ENCODE results near the gene RAF1.
A peak's percentile ranks its signal among the peaks of the same experiment; 100 is the strongest.
"Not testable (repeated sequence)": the region's sequence is repeated elsewhere in the genome, so short reads cannot be mapped to it uniquely, and the experiment has no call there.

Gene RAF1

DNA sequence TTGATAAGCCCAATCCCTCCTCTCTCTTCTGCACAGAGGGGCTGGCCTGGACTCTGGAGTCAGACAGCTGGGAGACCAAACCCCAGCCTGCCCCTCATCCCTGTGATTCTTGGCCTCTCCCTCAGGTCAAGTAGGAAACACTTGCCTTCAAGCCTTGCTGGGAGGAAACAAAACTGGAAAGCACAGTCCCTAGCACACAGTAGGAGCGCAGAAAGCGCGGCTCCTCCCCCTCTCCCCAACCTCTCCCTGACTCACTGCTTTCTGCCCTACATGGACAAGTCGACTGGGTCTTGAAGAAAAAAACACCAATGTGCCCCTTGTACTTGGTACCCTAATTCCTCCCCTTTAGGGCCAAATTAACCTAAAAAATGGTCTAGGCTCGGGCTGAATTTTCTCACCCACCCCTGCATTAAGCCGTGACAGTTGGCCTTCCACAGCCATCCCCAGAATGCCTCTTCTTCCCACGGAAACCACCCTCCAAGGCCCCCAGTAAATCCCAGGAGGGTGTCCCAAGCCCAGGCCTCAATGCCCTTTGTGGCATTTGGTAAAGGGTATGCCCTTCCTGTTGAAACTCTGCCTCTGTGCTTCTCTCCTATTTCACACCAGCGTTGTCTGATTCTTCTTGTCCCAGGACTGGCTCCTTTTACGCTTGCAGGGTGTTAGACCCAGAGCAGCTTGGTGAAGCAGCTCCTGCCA lies 11.3 kb upstream of the RAF1 start:
- DNase-seq (ENCODE audit: low spot score) = no peak

DNA sequence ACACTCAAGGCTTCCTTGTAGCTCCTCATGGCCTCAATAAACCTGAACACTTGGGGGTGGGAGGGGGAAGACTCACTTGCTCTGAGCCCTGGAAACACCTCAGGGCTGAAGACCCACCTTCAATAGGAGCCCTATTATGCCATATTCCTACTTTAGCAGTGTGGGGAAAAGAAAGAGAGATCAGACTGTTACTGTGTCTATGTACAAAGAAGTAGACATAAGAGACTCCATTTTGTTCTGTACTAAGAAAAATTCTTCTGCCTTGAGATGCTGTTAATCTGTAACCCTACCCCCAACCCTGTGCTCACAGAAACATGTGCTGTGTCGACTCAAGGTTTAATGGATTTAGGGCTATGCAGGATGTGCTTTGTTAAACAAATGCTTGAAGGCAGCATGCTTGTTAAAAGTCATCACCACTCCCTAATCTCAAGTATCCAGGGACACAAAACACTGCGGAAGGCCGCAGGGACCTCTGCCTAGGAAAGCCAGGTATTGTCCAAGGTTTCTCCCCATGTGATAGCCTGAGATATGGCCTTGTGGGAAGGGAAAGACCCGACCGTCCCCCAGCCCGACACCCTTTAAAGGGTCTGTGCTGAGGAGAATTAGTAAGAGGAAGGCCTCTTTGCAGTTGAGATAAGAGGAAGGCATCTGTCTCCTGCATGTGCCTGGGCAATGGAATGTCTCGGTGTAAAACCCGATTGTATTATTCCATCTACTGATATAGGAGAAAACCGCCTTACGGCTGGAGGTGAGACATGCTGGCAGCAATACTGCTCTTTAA lies 10.2 kb upstream of the RAF1 start:
- not testable (repeated sequence) for DNase-seq (ENCODE audit: low spot score)

DNA sequence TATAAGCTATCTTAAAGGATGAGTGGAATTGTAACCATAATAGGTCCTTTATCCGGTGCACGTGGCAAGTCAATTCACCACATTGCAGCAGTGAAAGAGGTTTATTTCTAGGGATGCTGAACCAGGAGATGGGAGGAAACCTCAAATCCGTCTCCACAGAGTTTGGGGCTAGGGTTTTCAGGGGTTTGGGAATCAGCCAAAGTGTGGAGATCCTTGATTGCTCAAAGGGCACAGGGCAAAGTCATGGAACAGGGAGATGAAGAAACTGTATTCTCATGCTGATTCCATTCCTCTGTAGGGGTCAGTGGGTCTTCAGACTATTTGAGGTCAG lies 7.2 kb upstream of the RAF1 start:
- no peak for DNase-seq (ENCODE audit: low spot score)

DNA sequence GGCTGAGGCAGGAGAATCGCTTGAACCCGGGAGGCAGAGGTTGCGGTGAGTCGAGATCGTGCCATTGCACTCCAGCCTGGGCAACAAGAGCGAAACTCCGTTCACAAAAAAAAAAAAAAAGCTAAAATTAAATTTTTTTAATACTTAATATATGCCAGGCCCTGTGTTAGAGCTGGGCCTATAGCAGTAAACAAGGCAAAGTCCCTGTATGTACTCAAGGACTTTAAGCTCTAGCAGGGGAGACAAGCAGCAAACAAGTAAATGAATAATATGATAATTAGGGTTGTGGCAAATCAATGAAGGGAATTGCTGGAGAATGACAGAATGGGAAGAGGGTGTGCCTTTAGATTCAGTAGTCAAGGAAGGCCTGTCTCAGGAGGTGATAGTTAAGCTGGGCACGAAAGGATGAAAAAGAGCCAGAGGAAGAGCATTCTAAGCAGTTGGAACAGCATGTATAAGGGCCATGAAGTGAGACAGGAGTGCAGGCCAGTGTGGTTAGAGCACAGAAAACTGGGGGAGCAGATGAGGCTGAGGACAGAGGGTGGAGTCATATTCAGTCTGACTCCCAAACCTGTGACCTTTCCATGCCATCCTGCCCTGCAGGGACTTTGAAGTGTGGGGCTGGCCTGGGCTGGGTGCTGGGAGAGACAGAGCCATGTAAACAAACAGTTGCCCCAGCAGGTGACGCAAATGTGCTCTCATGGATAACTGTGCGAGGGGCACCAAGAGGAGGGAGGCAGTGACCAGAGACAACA lies 6.6 kb upstream of the RAF1 start:
- DNase-seq (ENCODE audit: low spot score) = no peak

DNA sequence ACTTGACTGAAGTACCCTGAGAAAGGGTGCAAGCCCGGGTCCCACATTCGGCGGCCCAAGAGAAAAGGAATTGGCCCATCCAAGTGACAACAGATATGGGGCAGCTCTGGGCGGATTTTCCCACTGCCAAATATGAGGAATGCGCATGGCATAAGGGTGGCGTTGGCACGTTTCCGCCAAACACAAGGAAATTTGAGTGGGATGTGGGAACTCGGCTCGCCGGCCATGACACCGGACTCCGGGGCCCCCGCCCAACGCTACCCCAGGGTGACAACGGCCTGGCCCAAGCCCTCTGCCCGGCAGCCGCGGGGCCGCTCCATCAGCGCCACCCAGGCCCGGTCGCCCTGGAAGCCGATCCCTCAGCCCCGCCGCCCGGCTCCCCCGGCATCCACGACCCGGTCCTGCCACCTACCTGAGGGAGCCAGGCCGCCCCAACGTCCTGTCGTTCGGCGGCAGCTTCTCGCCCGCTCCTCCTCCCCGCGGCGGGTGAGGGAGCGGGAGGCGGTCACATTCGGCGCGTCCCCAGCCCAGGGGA lies 449 bp downstream of the RAF1 start:
- peak; percentile 38 for DNase-seq (ENCODE audit: low spot score)

DNA sequence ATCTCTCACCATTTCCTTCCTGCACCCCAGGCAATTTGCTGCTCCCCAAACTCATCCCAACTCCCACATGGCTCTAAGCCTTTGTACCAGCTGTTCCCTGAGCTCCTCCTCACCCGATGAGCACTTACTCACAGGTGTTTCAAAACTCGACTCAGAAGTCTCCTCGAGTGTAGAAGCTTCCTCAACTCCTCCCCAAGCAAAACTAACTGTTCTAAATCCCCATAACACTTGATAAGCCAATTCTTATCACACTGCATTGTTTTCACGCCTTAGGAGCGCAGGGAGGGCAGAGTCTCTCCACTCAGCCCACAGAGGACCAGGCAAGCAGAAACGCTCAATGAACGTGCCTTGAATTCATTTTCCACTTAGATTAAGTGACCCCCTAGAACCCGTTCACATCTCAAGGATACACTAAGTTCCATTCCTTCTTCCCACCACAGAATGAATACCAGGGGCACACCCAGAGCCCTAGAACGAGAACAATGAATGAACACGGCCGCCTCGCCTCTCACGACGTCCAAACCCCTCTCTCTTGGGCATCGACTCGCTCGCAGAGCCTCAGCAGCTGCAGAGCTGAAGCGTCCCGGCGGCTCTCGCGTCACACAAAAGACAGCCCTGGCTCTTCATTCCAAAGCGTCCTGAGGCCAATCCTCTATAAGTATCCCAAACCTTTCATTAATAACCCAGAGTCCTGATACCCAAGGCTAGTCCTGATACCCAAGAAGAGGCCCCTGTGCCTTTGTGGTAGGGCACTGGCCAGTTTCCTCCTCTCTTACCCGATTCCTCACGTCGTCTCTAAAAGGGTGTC lies 1.1 kb downstream of the RAF1 start:
- DNase-seq (ENCODE audit: low spot score) = peak; percentile 84

DNA sequence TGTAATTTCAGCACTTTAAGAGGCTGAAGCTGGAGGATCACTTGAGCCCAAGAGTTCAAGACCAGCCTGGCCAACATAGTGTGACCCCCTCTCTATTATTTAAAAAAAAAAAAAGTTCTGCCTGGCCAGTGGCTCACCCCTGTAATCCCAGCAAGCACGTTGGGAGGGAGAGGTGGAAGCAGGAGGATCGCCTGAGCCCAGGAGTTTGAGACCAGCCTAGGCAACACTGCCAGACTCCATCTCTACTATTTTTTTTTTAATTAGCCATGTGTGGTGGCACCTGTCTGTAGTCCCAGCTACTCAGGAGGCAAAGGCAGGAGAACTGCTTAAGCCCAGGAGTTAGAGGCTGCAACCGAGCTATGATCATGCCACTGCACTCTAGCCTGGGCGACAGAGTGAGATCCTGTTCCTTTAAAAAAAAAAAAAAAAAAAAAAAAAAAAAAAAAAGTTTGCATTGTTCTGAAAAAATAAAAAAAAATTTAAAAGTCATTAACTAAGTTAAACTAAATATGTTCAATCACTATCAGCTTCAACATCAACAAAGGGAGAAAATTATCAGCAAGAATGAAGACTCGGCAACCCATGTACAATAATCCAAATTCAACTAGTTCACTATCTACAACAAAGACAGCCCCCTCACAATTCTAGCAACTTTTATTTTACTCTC lies 1.9 kb downstream of the RAF1 start:
- no peak for DNase-seq (ENCODE audit: low spot score)

DNA sequence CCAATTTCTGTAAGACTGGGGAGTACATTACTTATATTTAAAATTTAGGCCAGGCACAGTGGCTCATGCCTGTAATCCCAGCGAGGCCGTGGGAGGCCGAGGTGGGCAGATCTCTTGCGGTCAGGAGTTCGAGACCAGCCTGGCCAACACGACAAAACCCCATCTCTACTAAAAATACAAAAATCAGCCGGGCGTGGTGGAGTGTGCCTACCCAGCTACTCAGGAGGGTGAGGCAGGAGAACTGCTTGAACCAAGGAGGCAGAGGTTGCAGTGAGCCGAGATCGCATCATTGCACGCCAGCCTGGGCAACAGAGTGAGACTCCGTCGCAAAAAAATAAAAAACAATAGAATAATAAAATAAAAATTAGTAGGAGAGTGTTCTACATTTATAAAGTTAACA lies 2.5 kb downstream of the RAF1 start:
- not testable (repeated sequence) for DNase-seq (ENCODE audit: low spot score)

DNA sequence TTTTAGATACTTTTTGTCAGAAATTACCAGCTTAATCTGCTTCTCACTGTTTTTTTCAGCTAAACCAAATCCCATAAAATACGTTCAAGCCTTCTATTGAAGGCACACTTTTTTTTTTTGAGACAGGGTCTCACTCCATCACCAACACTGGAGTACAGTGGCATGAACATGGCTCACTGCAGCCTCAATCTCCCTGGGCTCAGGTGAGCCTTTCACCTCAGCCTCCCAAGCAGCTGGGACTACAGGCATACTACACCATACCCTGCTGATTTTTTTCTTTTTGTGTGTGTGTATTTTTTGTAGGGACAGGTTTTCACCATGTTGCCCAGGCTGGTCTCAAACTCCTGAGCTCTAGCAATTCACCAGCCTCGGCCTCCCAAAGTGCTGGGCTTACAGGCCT lies 3.7 kb downstream of the RAF1 start:
- DNase-seq (ENCODE audit: low spot score) = no peak

DNA sequence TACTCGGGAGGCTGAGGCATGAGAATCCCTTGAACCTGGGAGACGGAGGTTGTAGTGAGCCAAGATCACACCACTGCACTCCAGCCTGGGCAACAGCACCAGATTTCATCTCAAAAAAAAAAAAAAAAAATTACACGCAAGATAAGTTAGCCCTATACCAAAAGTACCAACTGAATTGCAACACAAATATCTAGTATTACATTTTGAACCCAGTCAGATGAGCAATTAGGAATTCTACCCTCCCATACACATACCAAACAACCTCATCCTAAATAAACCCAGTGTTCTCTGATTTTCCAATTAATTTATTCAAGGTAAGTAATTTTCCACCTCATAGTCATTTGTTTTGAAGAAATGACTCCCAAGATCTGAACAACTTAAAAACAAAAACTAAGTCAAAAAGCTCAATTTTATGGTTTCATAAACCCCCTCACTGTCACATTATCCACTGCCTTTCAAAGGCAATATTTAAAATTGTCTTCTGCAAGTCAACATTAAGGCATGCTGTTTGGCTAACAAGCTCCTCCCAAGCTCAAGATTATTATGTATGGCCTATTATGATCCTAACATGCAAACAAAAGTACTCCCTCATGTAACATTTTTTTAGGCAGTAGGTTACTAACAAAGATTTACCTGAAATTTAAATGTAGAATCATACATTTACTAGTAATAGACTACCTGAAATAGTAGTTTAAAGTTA lies 4.5 kb downstream of the RAF1 start:
- no peak for DNase-seq (ENCODE audit: low spot score)

DNA sequence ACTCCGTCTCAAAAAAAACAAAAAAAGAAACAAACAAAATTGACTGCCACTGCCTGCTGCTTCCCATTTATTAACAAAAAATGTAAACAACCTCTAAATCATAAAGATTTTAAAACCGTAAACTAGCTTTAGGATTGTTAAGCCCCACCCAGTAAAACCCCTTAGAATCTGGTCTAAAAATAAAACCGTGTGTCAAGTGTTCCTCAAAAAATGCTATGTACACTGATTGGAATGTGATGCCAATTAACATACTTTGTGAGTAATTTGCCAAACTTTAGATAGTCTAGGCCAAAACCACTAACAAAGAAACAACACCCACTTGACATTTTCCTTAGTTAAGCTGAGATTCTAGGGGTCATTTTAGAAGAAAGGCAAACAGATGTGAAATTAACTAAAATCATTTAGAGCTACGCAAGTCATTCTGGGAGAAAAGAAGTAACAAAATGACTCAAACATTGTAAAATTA lies 5.3 kb downstream of the RAF1 start:
- peak; percentile 37 for DNase-seq (ENCODE audit: low spot score)

DNA sequence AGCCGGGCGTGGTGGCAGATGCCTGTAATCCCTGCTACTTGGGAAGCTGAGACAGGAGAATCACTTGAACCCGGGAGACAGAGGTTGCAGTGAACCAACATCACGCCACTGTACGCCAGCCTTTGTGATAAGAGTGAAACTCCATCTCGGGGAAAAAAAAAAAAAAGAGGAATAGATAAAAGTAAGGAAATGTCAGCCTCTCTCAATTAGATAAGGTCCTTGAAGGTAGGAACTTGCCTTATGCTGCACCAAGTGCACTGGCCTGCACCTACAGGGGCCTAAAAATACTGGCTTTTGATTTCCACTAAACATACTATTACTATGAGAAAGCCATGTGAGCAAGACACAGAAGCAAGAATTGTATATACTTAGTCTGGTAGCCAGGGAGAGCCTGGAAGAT lies 7.1 kb downstream of the RAF1 start:
- DNase-seq (ENCODE audit: low spot score) = no peak

DNA sequence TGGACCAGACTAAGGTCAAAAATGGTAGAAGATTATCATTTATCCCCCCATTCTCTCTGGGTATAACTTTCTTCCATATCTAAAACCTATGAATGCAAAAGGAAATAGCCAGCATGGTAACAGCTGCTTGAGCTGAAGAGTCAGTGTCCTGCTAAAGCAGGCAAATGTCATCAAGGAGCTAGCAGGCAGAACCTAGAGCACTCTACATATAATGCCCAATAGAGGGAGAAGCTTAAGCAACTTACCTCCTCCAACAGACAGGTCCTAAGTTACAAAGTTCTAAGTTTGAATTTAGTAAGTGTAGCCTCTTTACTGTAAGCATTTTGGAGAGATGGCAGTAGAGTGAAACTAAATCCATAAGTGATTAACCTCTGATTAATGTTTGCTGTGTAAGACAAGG lies 7.7 kb downstream of the RAF1 start:
- no peak for DNase-seq (ENCODE audit: low spot score)

DNA sequence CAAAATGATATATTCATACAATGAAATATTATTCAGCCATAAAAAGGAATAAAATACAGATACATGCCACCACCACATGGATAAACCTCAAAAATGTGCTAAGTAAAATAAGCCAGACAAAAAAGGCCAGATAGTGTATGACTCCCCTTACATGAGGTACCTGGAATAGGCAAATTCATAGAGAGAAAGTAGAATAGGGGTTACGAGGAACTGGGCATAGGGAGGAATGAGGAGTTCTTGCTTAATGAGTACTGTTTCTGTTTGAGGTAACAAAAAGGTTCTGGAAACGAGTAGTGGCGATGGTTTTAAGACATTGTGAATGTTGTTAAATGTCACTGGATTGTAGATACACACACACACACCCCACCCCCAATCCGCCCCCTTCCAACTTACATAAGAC lies 8.2 kb downstream of the RAF1 start:
- DNase-seq (ENCODE audit: low spot score) = no peak

DNA sequence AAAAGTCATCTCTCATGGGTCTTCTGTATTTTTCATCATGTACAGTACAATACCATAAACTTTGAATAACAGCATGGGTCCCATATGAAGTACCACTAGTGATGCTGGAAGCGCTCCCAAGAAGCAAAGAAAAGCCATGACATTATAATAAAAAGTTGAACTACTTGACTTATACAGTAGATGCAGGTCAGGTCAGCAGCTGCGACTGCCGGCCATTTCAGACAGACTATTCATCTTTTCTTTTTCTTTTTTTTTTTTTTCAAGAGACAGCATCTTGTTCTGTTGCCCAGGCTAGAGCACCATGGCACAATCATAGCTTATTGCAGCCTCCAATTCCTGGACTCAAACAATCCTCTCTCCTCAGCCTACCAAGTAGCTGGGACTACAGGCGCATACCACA lies 10.2 kb downstream of the RAF1 start:
- no peak for DNase-seq (ENCODE audit: low spot score)

DNA sequence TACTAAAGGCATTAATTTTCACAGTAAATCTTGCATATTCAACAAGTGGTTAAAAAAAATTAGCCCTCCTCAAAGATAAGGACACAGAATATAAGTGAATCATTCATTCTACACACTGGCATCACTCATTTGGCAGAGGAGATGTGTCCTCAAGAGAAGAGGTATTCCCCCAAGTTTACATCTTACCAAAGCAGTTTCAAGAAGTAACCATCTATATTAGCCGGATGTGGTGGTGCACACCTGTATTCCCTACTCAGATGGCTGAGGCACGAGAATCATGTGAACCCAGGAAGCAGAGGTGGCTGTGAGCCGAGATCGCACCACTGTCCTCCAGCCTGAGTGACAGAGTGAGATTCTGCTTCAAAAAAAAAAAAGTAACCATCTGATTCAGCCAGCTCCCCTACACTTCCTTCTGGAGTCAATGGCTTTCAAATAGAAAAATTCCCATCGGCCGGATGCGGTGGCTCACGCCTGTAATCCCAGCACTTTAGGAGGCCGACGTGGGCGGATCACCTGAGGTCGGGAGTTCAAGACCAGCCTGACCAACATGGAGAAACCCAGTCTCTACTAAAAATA lies 15.4 kb downstream of the RAF1 start:
- DNase-seq (ENCODE audit: low spot score) = no peak

DNA sequence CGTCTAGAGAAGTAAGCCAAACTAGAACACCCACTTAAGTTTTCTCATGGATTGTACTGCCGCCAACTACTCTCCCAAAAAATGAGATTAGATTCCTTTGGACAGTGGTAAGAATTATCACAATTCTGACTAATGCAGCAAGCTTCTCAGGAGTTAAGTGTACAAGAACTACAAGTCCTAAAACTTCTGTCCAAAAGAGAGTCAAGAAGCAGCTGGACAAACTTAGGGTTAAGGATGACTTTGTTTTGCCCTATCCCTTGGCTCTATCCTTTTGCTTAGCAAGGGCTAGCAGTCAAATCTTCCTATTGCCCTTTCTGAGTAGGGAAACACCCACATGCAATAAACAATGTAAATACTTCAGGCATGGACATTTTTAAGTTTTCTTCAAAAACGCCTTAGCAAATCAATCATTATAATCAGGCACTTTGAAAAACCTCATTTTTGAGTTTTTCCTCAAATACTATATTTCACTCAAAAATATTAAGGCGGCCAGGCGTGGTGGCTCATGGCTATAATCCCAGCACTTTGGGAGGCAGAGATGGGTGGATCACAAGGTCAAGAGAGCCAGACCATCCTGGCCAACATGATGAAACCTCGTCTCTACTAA lies 19.5 kb downstream of the RAF1 start:
- DNase-seq (ENCODE audit: low spot score) = no peak

DNA sequence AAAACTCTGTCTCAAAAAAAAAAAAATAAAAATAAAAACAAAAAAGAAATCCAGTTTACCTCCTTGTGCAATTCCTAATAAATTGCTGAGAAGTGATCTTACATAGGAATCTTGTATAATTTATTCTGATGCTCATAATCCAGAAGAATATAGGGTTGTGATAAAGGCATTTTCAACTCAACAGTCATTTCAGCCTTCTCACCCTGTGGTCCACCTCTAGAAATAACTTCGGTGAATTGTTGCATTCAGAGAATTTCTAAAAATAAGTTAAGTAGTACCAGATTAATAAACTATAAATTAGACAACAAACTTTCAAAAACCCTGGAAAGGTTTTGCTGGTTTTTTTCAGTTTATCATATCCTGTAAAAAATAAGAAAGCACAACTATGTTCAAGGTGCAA lies 20.2 kb downstream of the RAF1 start:
- no peak for DNase-seq (ENCODE audit: low spot score)

DNA sequence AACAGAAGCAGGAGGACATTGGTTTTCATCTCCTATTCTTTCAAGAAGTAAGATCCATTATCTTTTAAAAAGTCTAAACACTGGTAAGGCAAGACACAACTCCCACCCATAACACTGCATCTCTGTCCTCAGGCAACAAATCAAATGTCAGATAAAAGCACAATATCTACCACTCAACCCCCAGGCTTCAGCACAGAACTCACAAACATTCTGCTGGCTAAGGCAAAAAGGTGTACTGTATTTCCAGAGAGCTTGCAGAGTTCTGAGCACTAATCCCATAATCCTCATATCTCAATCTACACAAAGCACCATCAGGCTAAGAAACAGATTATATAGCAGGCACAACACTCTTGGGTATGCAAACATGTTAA lies 20.9 kb downstream of the RAF1 start:
- no peak for DNase-seq (ENCODE audit: low spot score)

DNA sequence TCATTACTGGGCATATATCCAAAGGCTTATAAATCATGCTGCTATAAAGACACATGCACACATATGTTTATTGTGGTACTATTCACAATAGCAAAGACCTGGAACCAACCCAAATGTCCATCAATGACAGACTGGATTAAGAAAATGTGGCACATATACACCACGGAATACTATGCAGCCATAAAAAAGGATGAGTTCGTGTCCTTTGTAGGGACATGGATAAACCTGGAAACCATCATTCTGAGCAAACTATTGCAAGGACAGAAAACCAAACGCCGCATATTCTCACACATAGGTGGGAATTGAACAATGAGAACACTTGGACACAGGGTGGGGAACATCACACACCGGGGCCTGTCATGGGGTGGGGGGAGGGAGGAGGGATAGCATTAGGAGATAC lies 23.1 kb downstream of the RAF1 start:
- DNase-seq (ENCODE audit: low spot score) = not testable (repeated sequence)
